Gastroesophageal sphincter (tissue), 4 donors: ENCODE measurements around the gene FGF5. TPM values are rescaled to one million over a fixed set of nuclear protein-coding genes. Genes with fewer than 3 reads are reported as not detected.

Source experiments
- ATAC-seq: fragments of 150-250 bp; one replicate; pipeline ENCODE4 v1.9.1; 2016; ENCODE audit warnings: mild to moderate bottlenecking, moderate library complexity
- H3K27ac ChIP-seq, 4 donors: fragments of 200-600 bp; sonication (generic) in 3 of 4; 1 replicate in 3 of 4; 2 replicates in 1 of 4; pipeline ENCODE4 v1.5.1; 2016 to 2019
- H3K27me3 ChIP-seq: fragments of 200-600 bp; sonication (generic); one replicate; pipeline ENCODE4 v1.5.1; 2019
- H3K36me3 ChIP-seq, 2 donors: fragments of 200-600 bp; sonication (generic); one replicate each; pipeline ENCODE4 v1.5.1; 2019; ENCODE audit warnings: control low read depth in 1 of 2
- H3K4me1 ChIP-seq, 3 donors: fragments of 200-600 bp; sonication (generic); 1 replicate in 2 of 3; 2 replicates in 1 of 3; pipeline ENCODE4 v1.5.1; 2016 to 2019; ENCODE audit warnings: control low read depth in 2 of 3
- H3K4me3 ChIP-seq, 2 donors: fragments of 200-600 bp; sonication (generic); one replicate each; pipeline ENCODE4 v1.5.1; 2019; ENCODE audit warnings: mild to moderate bottlenecking in 1 of 2, moderate library complexity in 1 of 2
- H3K9me3 ChIP-seq, 3 donors: fragments of 200-600 bp; sonication (generic); one replicate each; pipeline ENCODE4 v1.5.1; 2017 to 2019; ENCODE audit warnings: control low read depth in 2 of 3
- CTCF ChIP-seq, 4 experiments: fragments of 200-600 bp in 2 of 4; fragments of 450-650 bp in 2 of 4; sonication (generic) in 1 of 4; IDR thresholded peaks; one replicate each; pipeline ENCODE4 v1.5.1; 2017 to 2019; ENCODE audit warnings: antibody characterized with exemption in 4 of 4, mild to moderate bottlenecking in 2 of 4, moderate library complexity in 2 of 4
- EP300 ChIP-seq: sonication (generic); formaldehyde crosslinking; IDR thresholded peaks from one replicate; pipeline ENCODE4 v1.6.1; 2017; ENCODE audit warnings: antibody characterized with exemption, mild to moderate bottlenecking
- POLR2A ChIP-seq, 2 donors: fragments of 450-650 bp; IDR thresholded peaks; one replicate each; pipeline ENCODE4 v1.6.1; 2017; ENCODE audit warnings: antibody characterized with exemption in 2 of 2, mild to moderate bottlenecking in 2 of 2, moderate library complexity in 1 of 2
- POLR2AphosphoS5 ChIP-seq: sonication (generic); formaldehyde crosslinking; IDR thresholded peaks from one replicate; pipeline ENCODE4 v1.6.1; 2017; ENCODE audit warnings: antibody characterized with exemption
- WGBS, 2 donors: methylation state at CpG; one replicate each; pipeline ENCODE4 v1.1.5; 2018; ENCODE audit warnings: low coverage in 1 of 2; 5-methylcytosine and 5-hydroxymethylcytosine counted together
- total RNA-seq, 4 donors: library from RNA; depleted of rRNA; stranded (reverse); fragments of >200 nt; gene quantifications; one replicate each; pipeline ENCODE4 v1.1.0, GENCODE V29; 2016

FGF5 gene
- total RNA-seq, 4 donors from 2014 or later = 1.2 to 2.4 (median 2.0) TPM

DNA sequence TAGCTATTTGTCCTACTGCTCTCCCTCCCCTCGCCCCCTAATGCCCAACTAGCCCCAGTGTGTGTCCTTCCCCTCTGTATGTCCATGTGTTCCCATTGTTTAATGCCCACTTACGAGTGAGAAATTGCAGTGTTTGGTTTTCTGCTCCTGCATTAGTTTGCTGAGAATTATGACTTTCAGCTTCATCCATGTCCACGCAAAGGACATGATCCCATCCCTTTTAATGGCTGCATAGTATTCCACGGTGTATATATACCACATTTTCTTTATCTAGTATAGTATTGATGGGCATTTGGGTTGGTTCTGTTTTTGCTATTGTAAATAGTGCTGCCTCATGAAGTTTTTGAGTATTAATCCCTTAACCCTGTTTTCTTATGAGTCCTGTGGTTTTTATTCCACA, 35.4 kb downstream of the FGF5 start:
- 61 to 93% methylated on average over 3 of the region's 4 CpGs for WGBS, 2 donors
- ATAC-seq = no peak
- H3K36me3 ChIP-seq = no peaks in the 10 kb centered on the region

GRCh38 chr4:80302616-80303223, 36.3 kb downstream of the FGF5 start:
- Histone ChIP-seq H3K27me3 (no peaks in the 10 kb centered on the region), H3K36me3 (no peaks in the 10 kb centered on the region), H3K27ac (no peak overlapping the region), H3K9me3 (no peaks in the 10 kb centered on the region), H3K4me3 (no peak overlapping the region), H3K4me1 (peaks cover under 1 to 14% (median 6%) of the 10 kb centered on the region in 3 donors)
- ATAC-seq = no peak
- TF ChIP-seq POLR2A (IDR thresholded peaks at IDR 0.05) = no peak
- no peak for TF ChIP-seq EP300
- TF ChIP-seq POLR2AphosphoS5 = no peak
- no peak for TF ChIP-seq CTCF (IDR thresholded peaks at IDR 0.05)
- 97% methylated on average over 4 of the region's 26 CpGs; no CpG with 5 or more reads in 1 of the 2 donors for whole genome bisulfite sequencing, 2 donors

More for the DNA sequence above, 35.4 kb downstream of the FGF5 start:
- no peak overlapping the region for H3K4me3 ChIP-seq
- H3K27ac ChIP-seq = no peak overlapping the region
- no peak for TF ChIP-seq CTCF (IDR thresholded peaks at IDR 0.05)
- TF ChIP-seq EP300 = no peak
- no peak for TF ChIP-seq POLR2A (IDR thresholded peaks at IDR 0.05)
- no peak for TF ChIP-seq POLR2AphosphoS5
- H3K9me3 ChIP-seq = no peaks in the 10 kb centered on the region
- H3K27me3 ChIP-seq = no peaks in the 10 kb centered on the region
- peaks cover 0 to 5% (median 0%) of the 10 kb centered on the region in 3 donors for H3K4me1 ChIP-seq

GRCh38 chr4:80305466-80305865, 39.0 kb downstream of the FGF5 start:
- 63 to 65% methylated on average over 3 of the region's 3 CpGs for WGBS, 2 donors
- Histone ChIP-seq H3K4me1 (peaks cover 6 to 26% (median 6%) of the 10 kb centered on the region in 3 donors), H3K9me3 (no peaks in the 10 kb centered on the region), H3K27me3 (no peaks in the 10 kb centered on the region), H3K27ac (no peak overlapping the region), H3K4me3 (no peak overlapping the region), H3K36me3 (no peaks in the 10 kb centered on the region)
- no peak for ATAC-seq
- TF ChIP-seq POLR2A (IDR thresholded peaks at IDR 0.05) (no peak), EP300 (no peak), CTCF (IDR thresholded peaks at IDR 0.05) (no peak), POLR2AphosphoS5 (no peak)

- no peaks in the 10 kb centered on the region for H3K9me3 ChIP-seq
- H3K4me3 ChIP-seq = no peak overlapping the region
- ATAC-seq = no peak
- no peaks in the 10 kb centered on the region for H3K36me3 ChIP-seq
- no peak overlapping the region for H3K27ac ChIP-seq
- no peaks in the 10 kb centered on the region for H3K27me3 ChIP-seq
- 68 to 80% methylated on average over 2 of the region's 2 CpGs for WGBS, 2 donors
- TF ChIP-seq EP300 (no peak), CTCF (IDR thresholded peaks at IDR 0.05) (no peak), POLR2A (IDR thresholded peaks at IDR 0.05) (no peak), POLR2AphosphoS5 (no peak)
- peaks cover 6 to 26% (median 6%) of the 10 kb centered on the region in 3 donors for H3K4me1 ChIP-seq
Measured at GRCh38 chr4:80306260-80306659, 39.8 kb downstream of the FGF5 start.

GRCh38 chr4:80307183-80307735, 40.8 kb downstream of the FGF5 start:
- no peaks in the 10 kb centered on the region for H3K27me3 ChIP-seq
- H3K4me1 ChIP-seq = peaks cover 6 to 26% (median 6%) of the 10 kb centered on the region in 3 donors
- peak; percentile 12 for ATAC-seq
- 9 to 19% methylated on average over 1 of the region's 1 CpG for WGBS, 2 donors
- TF ChIP-seq EP300 (no peak), POLR2A (IDR thresholded peaks at IDR 0.05) (no peak), CTCF (IDR thresholded peaks at IDR 0.05) (peak in 1 of 4 experiments; percentile 15), POLR2AphosphoS5 (peak; percentile 81)
- H3K4me3 ChIP-seq = peak overlapping the region; percentile 5 to 16
- H3K27ac ChIP-seq = peak overlapping the region; percentile 70 to 79 (median 75)
- no peaks in the 10 kb centered on the region for H3K9me3 ChIP-seq
- no peaks in the 10 kb centered on the region for H3K36me3 ChIP-seq
